Measurements from ENCODE around the gene ATP9A.

ATP9A gene

GRCh38 chr20:51594236-51595057 is 173.7 kb downstream of the ATP9A start:
- H3K4me1 ChIP-seq (ENCODE audit: low read depth, poor library complexity, severe bottlenecking), result peaks cover 13% of the 10 kb centered on the region
- H3K27me3 ChIP-seq (ENCODE audit: insufficient read depth, low read depth), result no peaks in the 10 kb centered on the region
- H3K4me3 ChIP-seq (IDR thresholded peaks at IDR 0.05; ENCODE audit: insufficient read depth, low read depth, low read length), result no peak overlapping the region
- H3K9ac ChIP-seq, result peak overlapping the region; percentile 33
- peak overlapping the region; percentile 86 for H2AFZ ChIP-seq (ENCODE audit: low read depth)
- no peaks in the 10 kb centered on the region for H3K79me2 ChIP-seq (ENCODE audit: insufficient read depth, low read depth)
- H4K20me1 ChIP-seq (ENCODE audit: insufficient read depth), result no peaks in the 10 kb centered on the region
- H3K27ac ChIP-seq, result peak overlapping the region; percentile 39; the same call in 1 of the 2 replicates
- no peaks in the 10 kb centered on the region for H3K36me3 ChIP-seq (ENCODE audit: insufficient read depth)
- no peak for TF ChIP-seq CTCF (conservative IDR thresholded peaks at IDR 0.05; ENCODE audit: low read depth, low read length)
- peak overlapping the region; percentile 57 for H3K4me2 ChIP-seq

GRCh38 chr20:51593584-51593983 is 174.6 kb downstream of the ATP9A start:
- Histone ChIP-seq H3K36me3 (ENCODE audit: insufficient read depth) (no peaks in the 10 kb centered on the region), H3K27ac (no peak overlapping the region), H3K79me2 (ENCODE audit: insufficient read depth, low read depth) (no peaks in the 10 kb centered on the region), H4K20me1 (ENCODE audit: insufficient read depth) (no peaks in the 10 kb centered on the region), H3K4me1 (ENCODE audit: low read depth, poor library complexity, severe bottlenecking) (peaks cover 13% of the 10 kb centered on the region), H3K27me3 (ENCODE audit: insufficient read depth, low read depth) (no peaks in the 10 kb centered on the region), H3K9ac (no peak overlapping the region), H3K4me3 (IDR thresholded peaks at IDR 0.05; ENCODE audit: insufficient read depth, low read depth, low read length) (no peak overlapping the region), H2AFZ (ENCODE audit: low read depth) (no peak overlapping the region), H3K4me2 (no peak overlapping the region)
- no peak for TF ChIP-seq CTCF (conservative IDR thresholded peaks at IDR 0.05; ENCODE audit: low read depth, low read length)

- H4K20me1 ChIP-seq (ENCODE audit: insufficient read depth), result no peaks in the 10 kb centered on the region
- H3K79me2 ChIP-seq (ENCODE audit: insufficient read depth, low read depth), result no peaks in the 10 kb centered on the region
- H3K4me1 ChIP-seq (ENCODE audit: low read depth, poor library complexity, severe bottlenecking), result peaks cover 13% of the 10 kb centered on the region
- TF ChIP-seq CTCF (conservative IDR thresholded peaks at IDR 0.05; ENCODE audit: low read depth, low read length), result no peak
- no peak overlapping the region for H2AFZ ChIP-seq (ENCODE audit: low read depth)
- H3K27me3 ChIP-seq (ENCODE audit: insufficient read depth, low read depth), result no peaks in the 10 kb centered on the region
- no peak overlapping the region for H3K9ac ChIP-seq
- H3K4me3 ChIP-seq (IDR thresholded peaks at IDR 0.05; ENCODE audit: insufficient read depth, low read depth, low read length), result no peak overlapping the region
- H3K27ac ChIP-seq, result no peak overlapping the region
- H3K4me2 ChIP-seq, result no peak overlapping the region
- H3K36me3 ChIP-seq (ENCODE audit: insufficient read depth), result no peaks in the 10 kb centered on the region
Observed at GRCh38 chr20:51592564-51592963, 175.6 kb downstream of the ATP9A start.

- no peaks in the 10 kb centered on the region for H3K27me3 ChIP-seq (ENCODE audit: insufficient read depth, low read depth)
- H3K79me2 ChIP-seq (ENCODE audit: insufficient read depth, low read depth), result no peaks in the 10 kb centered on the region
- H3K4me1 ChIP-seq (ENCODE audit: low read depth, poor library complexity, severe bottlenecking), result peaks cover 13% of the 10 kb centered on the region
- H3K27ac ChIP-seq, result no peak overlapping the region
- no peaks in the 10 kb centered on the region for H4K20me1 ChIP-seq (ENCODE audit: insufficient read depth)
- no peak overlapping the region for H3K9ac ChIP-seq
- no peak for TF ChIP-seq CTCF (conservative IDR thresholded peaks at IDR 0.05; ENCODE audit: low read depth, low read length)
- H3K36me3 ChIP-seq (ENCODE audit: insufficient read depth), result no peaks in the 10 kb centered on the region
- no peak overlapping the region for H2AFZ ChIP-seq (ENCODE audit: low read depth)
- H3K4me2 ChIP-seq, result no peak overlapping the region
- no peak overlapping the region for H3K4me3 ChIP-seq (IDR thresholded peaks at IDR 0.05; ENCODE audit: insufficient read depth, low read depth, low read length)
Observed at GRCh38 chr20:51591871-51592270, 176.3 kb downstream of the ATP9A start.

Data from KMS-11 (cell line).